Heart left ventricle (tissue), 16 donors: ENCODE measurements around the gene CCDC70. TPM values are rescaled to one million over a fixed set of nuclear protein-coding genes. Genes with fewer than 3 reads are reported as not detected.

Source experiments
- ATAC-seq, 4 donors: fragments of 200-7000 bp; cut with Tn5 transposase; one replicate each; pipeline ENCODE4 v1.9.1; 2020 to 2022; ENCODE audit warnings: moderate library complexity in 4 of 4, mild to moderate bottlenecking in 3 of 4, moderate number of reproducible peaks in 1 of 4
- DNase-seq, 5 donors: peaks; one replicate each; pipeline ENCODE4 v3.0.0-alpha.2; 2020
- H3K27ac ChIP-seq, 12 donors: fragments of 200-600 bp; sonication (generic) in 4 of 12; one replicate each; pipeline versions ENCODE4 v1.5.0 to v1.8.0; 2016 to 2022; ENCODE audit warnings: mild to moderate bottlenecking in 2 of 12
- H3K27me3 ChIP-seq, 9 donors: fragments of 200-600 bp; sonication (generic) in 2 of 9; one replicate each; pipeline versions ENCODE4 v1.5.1 to v1.8.0; 2016 to 2022; ENCODE audit warnings: mild to moderate bottlenecking in 3 of 9
- H3K36me3 ChIP-seq, 9 donors: fragments of 200-600 bp; sonication (generic) in 2 of 9; one replicate each; pipeline versions ENCODE4 v1.5.0 to v1.8.0; 2018 to 2022; ENCODE audit warnings: mild to moderate bottlenecking in 2 of 9
- H3K4me1 ChIP-seq, 12 donors: fragments of 200-600 bp; sonication (generic) in 4 of 12; one replicate each; pipeline versions ENCODE4 v1.5.0 to v1.8.0; 2016 to 2022; ENCODE audit warnings: mild to moderate bottlenecking in 3 of 12
- H3K4me3 ChIP-seq, 12 donors: fragments of 200-600 bp; sonication (generic) in 4 of 12; one replicate each; pipeline versions ENCODE4 v1.5.0 to v1.8.0; 2017 to 2022; ENCODE audit warnings: mild to moderate bottlenecking in 9 of 12, moderate library complexity in 4 of 12
- H3K9me3 ChIP-seq, 12 donors: fragments of 200-600 bp; sonication (generic) in 4 of 12; one replicate each; pipeline versions ENCODE4 v1.5.0 to v1.8.0; 2016 to 2022; ENCODE audit warnings: mild to moderate bottlenecking in 1 of 12
- CTCF ChIP-seq, 12 donors: fragments of 200-600 bp; sonication (generic) in 4 of 12; IDR thresholded peaks; one replicate each; pipeline versions ENCODE4 v1.5.0 to v1.8.0; 2018 to 2022; ENCODE audit warnings: antibody characterized with exemption in 12 of 12, mild to moderate bottlenecking in 5 of 12
- POLR2A ChIP-seq, 2 donors: fragments of 450-650 bp; IDR thresholded peaks; one replicate each; pipeline ENCODE4 v1.6.1; 2017; ENCODE audit warnings: antibody characterized with exemption in 2 of 2, mild to moderate bottlenecking in 2 of 2, moderate library complexity in 2 of 2
- WGBS, 4 donors: extraction: QIAGEN DNeasy Blood & Tissue Kit in 2 of 4; methylation state at CpG; one replicate each; pipeline versions ENCODE4 v1.1.5 to v1.1.7; 2013 to 2018; 5-methylcytosine and 5-hydroxymethylcytosine counted together
- intact Hi-C, 10 donors: fragments of 100-400 bp; cut with DNase I; formaldehyde crosslinking; loops; one replicate each; pipeline versions ENCODE4 v1.11.1 to v1.14.2; 2022
- polyA plus RNA-seq, 2 donors: library from polyadenylated mRNA; stranded (reverse); fragments of 200-250 nt; gene quantifications; one replicate each; pipeline ENCODE4 v1.2.3, GENCODE V29; 2013
- total RNA-seq, 9 donors: library from RNA; depleted of rRNA in 2 of 9; stranded (reverse); fragments of >200 nt in 2 of 9; fragmentation: NEBNext Ultra II Directional in 3 of 9; extraction: Animal tissue kit (Norgen Biotek cat#: 25700) in 3 of 9; gene quantifications; one replicate each; pipeline versions ENCODE4 v1.1.0 to v1.2.4, GENCODE V29; 2016 to 2023
- donor health status: ischemic (EF 13 %, LVEDD 7.1; RV severe dilation, severe dysfunction).
- donor health status: healthy with polysubstance abuse.
- donor health status: DM: no; HTN: yes; CAD: no.
- donor health status: DM: no; HTN: no; CAD: no.
- donor health status: ischemic (EF 25% LVEDD 6.9; RV normal size, moderate dysfunction).
- donor health status: ischemic (EF 25% LVEDD 5.7; RV mildly dilated, moderate dysfunction).
- donor health status: healthy.
- donor health status: DM: yes; HTN: yes; CAD: no.
- donor health status: ischemic (EF 35%, LVEDD 5.7; RV mildly dilated, moderate dysfunction).
- donor health status: nonischemic (EF 11% LVEDD 7.7; RV severe dilation, severe dysfunction).
- donor health status: DM: yes; HTN: yes; CAD: no.
- donor health status: PGD.
- donor health status: ischemic (EF 29% LVEDD 5.4; RV normal size, mild dysfunction).
- donor health status: nonischemic (EF 23%, LVEDD 6.1; RV moderate dilation, normal function).

The CCDC70 gene
- total and polyA plus RNA-seq, 11 donors, result not detected

DNA sequence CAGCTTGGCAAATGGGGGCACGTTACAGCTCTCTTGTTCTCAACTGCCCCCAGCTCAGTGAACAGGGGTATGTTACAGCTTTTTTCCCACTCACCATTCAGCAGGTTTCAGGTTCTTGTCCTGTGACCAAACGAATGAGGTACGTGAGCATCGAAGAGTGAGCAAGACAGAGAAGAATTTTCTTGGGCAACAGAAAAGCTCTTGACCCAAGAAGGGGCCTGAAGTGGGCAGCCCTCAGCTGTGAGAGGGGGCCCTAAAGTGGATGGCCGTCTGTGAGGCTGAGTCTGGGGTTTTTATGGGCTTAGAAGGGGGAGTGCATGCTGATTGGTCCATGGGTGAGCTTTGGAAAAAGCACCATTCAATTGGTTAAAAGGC is 21.4 kb downstream of the CCDC70 start:
- Histone ChIP-seq H3K27ac (no peak overlapping the region), H3K4me1 (no peaks in the 10 kb centered on the region), H3K9me3 (peaks cover 0 to 6% (median 0%) of the 10 kb centered on the region in 12 donors), H3K4me3 (no peak overlapping the region), H3K27me3 (no peaks in the 10 kb centered on the region), H3K36me3 (no peaks in the 10 kb centered on the region)
- WGBS, 4 donors, result 74 to 75% (median 74%) methylated on average over 5 of the region's 5 CpGs
- ATAC-seq, result no peak
- TF ChIP-seq CTCF (IDR thresholded peaks at IDR 0.05), result no peak
- no peak for TF ChIP-seq POLR2A (IDR thresholded peaks at IDR 0.05)
- DNase-seq, result no peak
- intact Hi-C loops, result no loop called here

DNA sequence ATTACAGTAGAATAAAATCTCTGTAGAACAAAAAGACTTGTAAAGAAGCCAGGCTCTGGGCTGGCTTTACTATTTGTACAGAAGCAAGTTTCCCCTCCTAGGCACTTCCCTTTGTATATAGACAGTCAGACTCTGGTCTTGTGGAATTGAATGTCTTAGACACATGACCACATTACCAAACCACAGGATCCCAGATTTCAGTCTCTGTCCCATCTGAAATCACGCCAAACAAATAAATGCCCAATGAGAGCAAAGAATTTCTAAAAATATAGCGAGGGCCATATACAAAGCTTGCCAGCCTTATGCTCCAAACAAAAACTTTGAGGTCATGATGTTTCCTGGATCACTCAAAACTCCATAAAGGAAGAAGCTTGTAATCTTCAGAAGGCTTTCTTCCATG is 23.9 kb downstream of the CCDC70 start:
- ATAC-seq (no peak), DNase-seq (no peak)
- no peak for TF ChIP-seq POLR2A (IDR thresholded peaks at IDR 0.05)
- no peak for TF ChIP-seq CTCF (IDR thresholded peaks at IDR 0.05)
- Histone ChIP-seq H3K27ac (no peak overlapping the region), H3K4me3 (no peak overlapping the region), H3K27me3 (no peaks in the 10 kb centered on the region), H3K9me3 (peaks cover 0 to 6% (median 0%) of the 10 kb centered on the region in 12 donors), H3K36me3 (no peaks in the 10 kb centered on the region), H3K4me1 (no peaks in the 10 kb centered on the region)
- intact Hi-C loops, result no loop called here
- 84 to 93% (median 89%) methylated on average over 2 of the region's 2 CpGs for WGBS, 4 donors

DNA sequence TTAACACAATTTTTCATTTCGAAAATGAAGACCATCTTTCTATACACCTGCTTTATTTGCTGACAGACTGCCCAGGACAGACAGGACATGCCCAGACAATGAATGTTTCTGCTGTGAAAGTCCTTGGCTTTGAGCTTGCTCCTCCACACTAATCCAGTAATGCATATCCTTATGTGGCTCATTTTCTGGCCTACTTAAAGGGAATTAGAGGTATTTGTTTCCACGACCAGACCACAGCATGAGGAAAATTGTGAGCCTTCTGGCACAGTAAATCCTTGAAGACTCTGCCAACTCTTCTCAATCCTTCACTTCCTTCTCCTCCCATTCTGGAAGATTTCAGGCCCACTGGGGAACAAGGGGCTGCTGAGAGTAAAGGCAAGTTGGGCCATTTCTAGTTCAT is 25.7 kb downstream of the CCDC70 start:
- 69 to 83% (median 77%) methylated on average over 2 of the region's 2 CpGs for whole genome bisulfite sequencing, 4 donors
- H3K27ac ChIP-seq, result no peak overlapping the region
- H3K4me1 ChIP-seq, result no peaks in the 10 kb centered on the region
- H3K27me3 ChIP-seq, result no peaks in the 10 kb centered on the region
- TF ChIP-seq POLR2A (IDR thresholded peaks at IDR 0.05) (no peak), CTCF (IDR thresholded peaks at IDR 0.05) (no peak)
- H3K4me3 ChIP-seq, result no peak overlapping the region
- intact Hi-C loops, result no loop called here
- ATAC-seq (no peak), DNase-seq (no peak)
- no peaks in the 10 kb centered on the region for H3K9me3 ChIP-seq
- H3K36me3 ChIP-seq, result no peaks in the 10 kb centered on the region

- intact Hi-C loops, result loop anchor here in 1 of 10 donors (10.0 kb wide), 1 partner anchor 322 kb away; no protein-coding TSS in a partner anchor
- Histone ChIP-seq H3K27ac (no peak overlapping the region), H3K36me3 (no peaks in the 10 kb centered on the region), H3K4me3 (no peak overlapping the region), H3K9me3 (no peaks in the 10 kb centered on the region), H3K27me3 (no peaks in the 10 kb centered on the region), H3K4me1 (no peaks in the 10 kb centered on the region)
- WGBS, 4 donors, result 68 to 88% (median 74%) methylated on average over 3 of the region's 3 CpGs
- DNase-seq, result no peak
- no peak for ATAC-seq
- TF ChIP-seq CTCF (IDR thresholded peaks at IDR 0.05) (no peak), POLR2A (IDR thresholded peaks at IDR 0.05) (no peak)
Measured at GRCh38 chr13:51892657-51893056, 30.9 kb downstream of the CCDC70 start.
